Thymus (tissue), 11 donors: ENCODE data around the gene PARD6B. TPM values are rescaled to one million over a fixed set of nuclear protein-coding genes. Genes with fewer than 3 reads are reported as not detected.
A peak's percentile ranks its signal among the peaks of the same experiment; 100 is the strongest.
"Not testable (repeated sequence)": the region's sequence is repeated elsewhere in the genome, so short reads cannot be mapped to it uniquely, and the experiment has no call there.

ENCODE experiments used
- DNase-seq, 9 donors: peaks; one replicate each; pipeline ENCODE4 v3.0.0-alpha.2; 2013; ENCODE audit warnings: low spot score in 9 of 9, low read depth in 6 of 9, missing footprints in 1 of 9
- H3K27ac ChIP-seq, 2 donors: one replicate each; pipeline ENCODE4 v1.5.1; 2013; ENCODE audit warnings: control low read depth in 1 of 2, low read depth in 1 of 2, low read length in 1 of 2, mild to moderate bottlenecking in 1 of 2, moderate library complexity in 1 of 2
- H3K27me3 ChIP-seq, 2 donors: one replicate each; pipeline ENCODE4 v1.5.1; 2013; ENCODE audit warnings: low read length in 1 of 2; ENCODE audit not compliant: control insufficient read depth in 2 of 2, insufficient read depth in 1 of 2
- H3K36me3 ChIP-seq, 2 donors: one replicate each; pipeline ENCODE4 v1.5.1; 2013; ENCODE audit warnings: low read length in 1 of 2, mild to moderate bottlenecking in 1 of 2, moderate library complexity in 1 of 2; ENCODE audit not compliant: control insufficient read depth in 2 of 2, insufficient read depth in 2 of 2
- H3K4me1 ChIP-seq, 2 donors: one replicate each; pipeline ENCODE4 v1.5.1; 2013; ENCODE audit warnings: low read length in 2 of 2; ENCODE audit not compliant: control insufficient read depth in 2 of 2, insufficient read depth in 2 of 2
- H3K4me3 ChIP-seq, 2 donors: one replicate each; pipeline ENCODE4 v1.5.1; 2013; ENCODE audit warnings: low read length in 2 of 2, control low read depth in 1 of 2, mild to moderate bottlenecking in 1 of 2
- H3K9me3 ChIP-seq, 2 donors: one replicate each; pipeline ENCODE4 v1.5.1; 2013; ENCODE audit warnings: low read length in 1 of 2, mild to moderate bottlenecking in 1 of 2; ENCODE audit not compliant: control insufficient read depth in 2 of 2, insufficient read depth in 1 of 2
- WGBS: extraction: QIAGEN DNeasy Blood & Tissue Kit; methylation state at CpG from one replicate; pipeline ENCODE4 v1.1.7; 2013; 5-methylcytosine and 5-hydroxymethylcytosine counted together
- polyA plus RNA-seq: library from polyadenylated mRNA; stranded (reverse); fragments of 200-250 nt; gene quantifications from one replicate; pipeline ENCODE4 v1.2.3, GENCODE V29; 2013
- total RNA-seq: library from RNA; stranded (reverse); fragments of 120-200 nt; gene quantifications from one replicate; pipeline ENCODE4 v1.2.4, GENCODE V29; 2013
- donor health status: healthy.

The PARD6B gene
- total and polyA plus RNA-seq, 2 donors = 3.1 to 3.7 TPM

- H3K9me3 ChIP-seq = no peaks in the 10 kb centered on the region
- peaks cover 0 to 5% of the 10 kb centered on the region in 2 donors for H3K27me3 ChIP-seq
- no peak overlapping the region for H3K27ac ChIP-seq
- WGBS = 95% methylated on average over 7 of the region's 7 CpGs
- no peak for DNase-seq
- H3K4me1 ChIP-seq = no peaks in the 10 kb centered on the region
- no peaks in the 10 kb centered on the region for H3K36me3 ChIP-seq
- no peak overlapping the region for H3K4me3 ChIP-seq
These were observed 18.4 kb upstream of the PARD6B start for GRCh38 chr20:50712771-50713656.

GRCh38 chr20:50713657-50714101 is 17.7 kb upstream of the PARD6B start:
- WGBS = 55% methylated on average over 7 of the region's 7 CpGs
- Histone ChIP-seq H3K27ac (no peak overlapping the region), H3K4me1 (no peaks in the 10 kb centered on the region), H3K4me3 (no peak overlapping the region), H3K9me3 (no peaks in the 10 kb centered on the region), H3K36me3 (no peaks in the 10 kb centered on the region), H3K27me3 (peaks cover 0 to 5% of the 10 kb centered on the region in 2 donors)
- no peak for DNase-seq

- H3K36me3 ChIP-seq, H3K4me3 ChIP-seq, DNase-seq, H3K9me3 ChIP-seq, H3K27me3 ChIP-seq, H3K4me1 ChIP-seq, H3K27ac ChIP-seq: not testable (repeated sequence)
- 96% methylated on average over 12 of the region's 12 CpGs for WGBS
These were observed 17.0 kb upstream of the PARD6B start for GRCh38 chr20:50714426-50714825.

- WGBS = 95% methylated on average over 3 of the region's 3 CpGs
- H3K36me3 ChIP-seq = no peaks in the 10 kb centered on the region
- no peak overlapping the region for H3K4me3 ChIP-seq
- DNase-seq = no peak
- peaks cover 0 to 5% of the 10 kb centered on the region in 2 donors for H3K27me3 ChIP-seq
- H3K27ac ChIP-seq = no peak overlapping the region
- H3K9me3 ChIP-seq = no peaks in the 10 kb centered on the region
- H3K4me1 ChIP-seq = no peaks in the 10 kb centered on the region
These were observed 15.7 kb upstream of the PARD6B start for GRCh38 chr20:50715694-50716093.

- 84% methylated on average over 1 of the region's 1 CpG for WGBS
- H3K4me1 ChIP-seq = no peaks in the 10 kb centered on the region
These were observed 14.9 kb upstream of the PARD6B start for GRCh38 chr20:50716518-50716917.

GRCh38 chr20:50717312-50717711 is 14.1 kb upstream of the PARD6B start:
- 98% methylated on average over 2 of the region's 2 CpGs for WGBS
- H3K36me3 ChIP-seq = no peaks in the 10 kb centered on the region
- H3K4me1 ChIP-seq = no peaks in the 10 kb centered on the region
- DNase-seq = no peak
- H3K4me3 ChIP-seq = no peak overlapping the region
- H3K27ac ChIP-seq = no peak overlapping the region
- H3K27me3 ChIP-seq = peaks cover 0 to 5% of the 10 kb centered on the region in 2 donors
- H3K9me3 ChIP-seq = no peaks in the 10 kb centered on the region

More at GRCh38 chr20:50716518-50716917, 14.9 kb upstream of the PARD6B start:
- Histone ChIP-seq H3K36me3 (no peaks in the 10 kb centered on the region), H3K27ac (no peak overlapping the region), H3K4me3 (no peak overlapping the region), H3K27me3 (peaks cover 0 to 5% of the 10 kb centered on the region in 2 donors), H3K9me3 (no peaks in the 10 kb centered on the region)
- no peak for DNase-seq

GRCh38 chr20:50717974-50718761 is 13.2 kb upstream of the PARD6B start:
- peaks cover 0 to 5% of the 10 kb centered on the region in 2 donors for H3K27me3 ChIP-seq
- WGBS = 85% methylated on average over 13 of the region's 13 CpGs
- peak overlapping the region; percentile 11 to 25 for H3K27ac ChIP-seq
- no peaks in the 10 kb centered on the region for H3K9me3 ChIP-seq
- H3K4me1 ChIP-seq = no peaks in the 10 kb centered on the region
- no peak overlapping the region for H3K4me3 ChIP-seq
- H3K36me3 ChIP-seq = no peaks in the 10 kb centered on the region
- DNase-seq = no peak

GRCh38 chr20:50719328-50719727 is 12.1 kb upstream of the PARD6B start:
- Histone ChIP-seq H3K27me3 (peaks cover 0 to 2% of the 10 kb centered on the region in 2 donors), H3K4me3 (no peak overlapping the region), H3K27ac (no peak overlapping the region), H3K9me3 (no peaks in the 10 kb centered on the region), H3K4me1 (no peaks in the 10 kb centered on the region), H3K36me3 (no peaks in the 10 kb centered on the region)
- WGBS = 95% methylated on average over 4 of the region's 4 CpGs
- DNase-seq = no peak

GRCh38 chr20:50720026-50720425 is 11.4 kb upstream of the PARD6B start:
- H3K4me1 ChIP-seq = no peaks in the 10 kb centered on the region
- H3K4me3 ChIP-seq = no peak overlapping the region
- H3K9me3 ChIP-seq = no peaks in the 10 kb centered on the region
- H3K36me3 ChIP-seq = no peaks in the 10 kb centered on the region
- H3K27ac ChIP-seq = no peak overlapping the region
- peaks cover 0 to 2% of the 10 kb centered on the region in 2 donors for H3K27me3 ChIP-seq
- WGBS = 98% methylated on average over 5 of the region's 5 CpGs
- DNase-seq = no peak
